Activated CD8-positive, alpha-beta memory T cell treated with anti-CD3 and anti-CD28 coated beads, Interleukin-2, amount 10 ng/mL, durations not matched to agents 7 days and 5 days (primary cell): Measurements from ENCODE around the gene HMCN2. TPM values are rescaled to one million over a fixed set of nuclear protein-coding genes. Genes with fewer than 3 reads are reported as not detected.

Experiments
- ATAC-seq: fragments of 150-1000 bp; cut with Tn5 transposase; one replicate; pipeline ENCODE4 v1.10.0; 2021; ENCODE audit warnings: moderate library complexity
- CTCF ChIA-PET: fragments of 350-600 bp; sonication (Branson Sonifier 250); formaldehyde crosslinking; loops from one replicate; lab custom pipeline; 2021; ENCODE audit warnings: antibody characterized with exemption; lab: Charles Lee
- DNase-seq: peaks from one replicate; pipeline ENCODE4 v3.0.0-alpha.2; 2020
- H3K27ac Mint-ChIP-seq: one replicate; pipeline ENCODE4 v1.8.0; 2021; ENCODE audit warnings: mild to moderate bottlenecking, mixed read lengths
- H3K27me3 Mint-ChIP-seq: one replicate; pipeline ENCODE4 v1.8.0; 2021; ENCODE audit warnings: mixed read lengths
- H3K36me3 Mint-ChIP-seq: one replicate; pipeline ENCODE4 v1.8.0; 2021; ENCODE audit warnings: mild to moderate bottlenecking, mixed read lengths
- H3K4me1 Mint-ChIP-seq: one replicate; pipeline ENCODE4 v1.8.0; 2021; ENCODE audit warnings: mixed read lengths
- H3K4me3 Mint-ChIP-seq: one replicate; pipeline ENCODE4 v1.8.0; 2021; ENCODE audit warnings: mild to moderate bottlenecking, moderate library complexity, mixed read lengths
- H3K9me3 Mint-ChIP-seq: one replicate; pipeline ENCODE4 v1.8.0; 2022; ENCODE audit warnings: low read depth, mixed read lengths
- total RNA-seq, 2 experiments: library from RNA; stranded (reverse); gene quantifications; one replicate each; pipeline ENCODE4 v1.2.3, GENCODE V29; 2021

HMCN2 gene
- total RNA-seq, 2 experiments from 2014 or later, result not detected

- Mint-ChIP-seq H3K9me3 (no peaks in the 10 kb centered on the region), H3K36me3 (no peaks in the 10 kb centered on the region), H3K4me1 (peaks cover 12% of the 10 kb centered on the region), H3K27ac (no peak overlapping the region), H3K4me3 (no peak overlapping the region), H3K27me3 (no peaks in the 10 kb centered on the region)
- DNase-seq (no peak), ATAC-seq (no peak)
- CTCF ChIA-PET, result interaction anchor here (0.6 to 9.9 kb wide), 4 partner anchors 11 to 127 kb away, joined by 3 to 197 read pairs (median 8); no protein-coding TSS in a partner anchor
Observed at GRCh38 chr9:130234340-130235260, 31.0 kb upstream of the HMCN2 start.

GRCh38 chr9:130235558-130236435 lies 29.8 kb upstream of the HMCN2 start:
- Mint-ChIP-seq H3K27ac (peak overlapping the region; percentile 49), H3K4me1 (peaks cover 24% of the 10 kb centered on the region), H3K4me3 (no peak overlapping the region), H3K9me3 (no peaks in the 10 kb centered on the region), H3K27me3 (no peaks in the 10 kb centered on the region), H3K36me3 (no peaks in the 10 kb centered on the region)
- DNase-seq (peak; percentile 77), ATAC-seq (peak; percentile 41)
- CTCF ChIA-PET, result interaction anchor here (0.6 to 9.9 kb wide), 27 partner anchors 9 to 610 kb away, joined by 3 to 197 read pairs (median 4); partner anchors contain the start of gene TOR1B

- Mint-ChIP-seq H3K4me3 (no peak overlapping the region), H3K27ac (no peak overlapping the region), H3K36me3 (no peaks in the 10 kb centered on the region), H3K9me3 (no peaks in the 10 kb centered on the region), H3K4me1 (peaks cover 31% of the 10 kb centered on the region), H3K27me3 (no peaks in the 10 kb centered on the region)
- CTCF ChIA-PET, result interaction anchor here (0.6 to 9.9 kb wide), 28 partner anchors 8 to 610 kb away, joined by 3 to 197 read pairs (median 4); partner anchors contain the start of gene TOR1B
- ATAC-seq (no peak), DNase-seq (no peak)
Observed at GRCh38 chr9:130236436-130236985, 29.0 kb upstream of the HMCN2 start.

- no peaks in the 10 kb centered on the region for H3K9me3 Mint-ChIP-seq
- no peak overlapping the region for H3K4me3 Mint-ChIP-seq
- no peak overlapping the region for H3K27ac Mint-ChIP-seq
- H3K4me1 Mint-ChIP-seq, result peaks cover 32% of the 10 kb centered on the region
- CTCF ChIA-PET, result interaction anchor here (0.6 to 9.9 kb wide), 18 partner anchors 9 to 609 kb away, joined by 3 to 197 read pairs (median 4); partner anchors contain the start of gene TOR1B
- ATAC-seq (no peak), DNase-seq (no peak)
- H3K27me3 Mint-ChIP-seq, result no peaks in the 10 kb centered on the region
- H3K36me3 Mint-ChIP-seq, result no peaks in the 10 kb centered on the region
Observed at GRCh38 chr9:130237076-130237475, 28.5 kb upstream of the HMCN2 start.

- no peaks in the 10 kb centered on the region for H3K36me3 Mint-ChIP-seq
- CTCF ChIA-PET, result interaction anchor here (0.7 to 9.9 kb wide), 5 partner anchors 10 to 500 kb away, joined by 3 to 197 read pairs (median 3); no protein-coding TSS in a partner anchor
- ATAC-seq, result no peak
- H3K4me1 Mint-ChIP-seq, result peaks cover 35% of the 10 kb centered on the region
- H3K4me3 Mint-ChIP-seq, result no peak overlapping the region
- DNase-seq, result no peak
- H3K27me3 Mint-ChIP-seq, result no peaks in the 10 kb centered on the region
- no peak overlapping the region for H3K27ac Mint-ChIP-seq
- no peaks in the 10 kb centered on the region for H3K9me3 Mint-ChIP-seq
Observed at GRCh38 chr9:130237763-130238524, 27.6 kb upstream of the HMCN2 start.

- CTCF ChIA-PET, result interaction anchor here (1.3 to 9.9 kb wide), 3 partner anchors 111 to 502 kb away, joined by 5 to 197 read pairs (median 8); no protein-coding TSS in a partner anchor
- DNase-seq (no peak), ATAC-seq (no peak)
- Mint-ChIP-seq H3K4me3 (no peak overlapping the region), H3K27me3 (no peaks in the 10 kb centered on the region), H3K27ac (no peak overlapping the region), H3K36me3 (no peaks in the 10 kb centered on the region), H3K9me3 (no peaks in the 10 kb centered on the region), H3K4me1 (peaks cover 40% of the 10 kb centered on the region)
Observed at GRCh38 chr9:130239363-130239695, 26.2 kb upstream of the HMCN2 start.

- Mint-ChIP-seq H3K4me1 (peaks cover 40% of the 10 kb centered on the region), H3K9me3 (no peaks in the 10 kb centered on the region), H3K27ac (peak overlapping the region; percentile 15), H3K36me3 (no peaks in the 10 kb centered on the region), H3K4me3 (no peak overlapping the region), H3K27me3 (no peaks in the 10 kb centered on the region)
- CTCF ChIA-PET, result interaction anchor here (1.3 to 9.9 kb wide), 5 partner anchors 13 to 502 kb away, joined by 3 to 197 read pairs (median 5); no protein-coding TSS in a partner anchor
- peak; percentile 28 for ATAC-seq
- peak; percentile 57 for DNase-seq
Observed at GRCh38 chr9:130239741-130240241, 25.8 kb upstream of the HMCN2 start.

GRCh38 chr9:130240410-130241197 lies 25.0 kb upstream of the HMCN2 start:
- peak overlapping the region; percentile 75 for H3K27ac Mint-ChIP-seq
- peaks cover 40% of the 10 kb centered on the region for H3K4me1 Mint-ChIP-seq
- H3K4me3 Mint-ChIP-seq, result no peak overlapping the region
- H3K27me3 Mint-ChIP-seq, result no peaks in the 10 kb centered on the region
- ATAC-seq, result peak; percentile 52
- no peaks in the 10 kb centered on the region for H3K36me3 Mint-ChIP-seq
- no peaks in the 10 kb centered on the region for H3K9me3 Mint-ChIP-seq
- CTCF ChIA-PET, result interaction anchor here (1.3 to 9.9 kb wide), 6 partner anchors 12 to 503 kb away, joined by 3 to 197 read pairs (median 5); no protein-coding TSS in a partner anchor
- peak; percentile 70 for DNase-seq

GRCh38 chr9:130241198-130241535 lies 24.4 kb upstream of the HMCN2 start:
- Mint-ChIP-seq H3K9me3 (no peaks in the 10 kb centered on the region), H3K36me3 (no peaks in the 10 kb centered on the region), H3K27me3 (no peaks in the 10 kb centered on the region), H3K27ac (no peak overlapping the region), H3K4me1 (peaks cover 36% of the 10 kb centered on the region), H3K4me3 (no peak overlapping the region)
- DNase-seq (no peak), ATAC-seq (no peak)
- CTCF ChIA-PET, result interaction anchor here (0.7 to 9.9 kb wide), 5 partner anchors 12 to 140 kb away, joined by 3 to 197 read pairs (median 4); no protein-coding TSS in a partner anchor

- Mint-ChIP-seq H3K9me3 (no peaks in the 10 kb centered on the region), H3K27me3 (no peaks in the 10 kb centered on the region), H3K27ac (peak overlapping the region; percentile 31), H3K36me3 (no peaks in the 10 kb centered on the region), H3K4me3 (peak overlapping the region; percentile 7), H3K4me1 (peaks cover 34% of the 10 kb centered on the region)
- ATAC-seq (no peak), DNase-seq (no peak)
- CTCF ChIA-PET, result interaction anchor here (0.6 to 9.9 kb wide), 11 partner anchors 10 to 505 kb away, joined by 3 to 197 read pairs (median 4); no protein-coding TSS in a partner anchor
Observed at GRCh38 chr9:130242270-130243014, 23.1 kb upstream of the HMCN2 start.
